Measurements from ENCODE around the gene SMIM45. TPM values are rescaled to one million over a fixed set of nuclear protein-coding genes. Genes with fewer than 3 reads are reported as not detected.

Gene SMIM45

GRCh38 chr22:41998361-41999261 lies 46.7 kb downstream of the SMIM45 start, which contains the start of gene WBP2NL:
TSS of gene WBP2NL (plus strand) at chr22:41998788. CDS start at chr22:41998819, 31 bp downstream.
- H3K4me3 ChIP-seq (ENCODE audit: low read depth, low read length): peak within 1 kb of the TSS; percentile 64
- no peak for TF ChIP-seq CTCF (conservative IDR thresholded peaks at IDR 0.05; ENCODE audit: low read depth, low read length)
- DNase-seq (ENCODE audit: low read depth): peak; percentile 10

GRCh38 chr22:42000466-42000865 lies 48.5 kb downstream of the SMIM45 start:
- no peak overlapping the region for H3K4me3 ChIP-seq (ENCODE audit: low read depth, low read length)
- TF ChIP-seq CTCF (conservative IDR thresholded peaks at IDR 0.05; ENCODE audit: low read depth, low read length): no peak
- no peak for DNase-seq (ENCODE audit: low read depth)

- H3K4me3 ChIP-seq (ENCODE audit: low read depth, low read length): no peak overlapping the region
- DNase-seq (ENCODE audit: low read depth): no peak
- no peak for TF ChIP-seq CTCF (conservative IDR thresholded peaks at IDR 0.05; ENCODE audit: low read depth, low read length)
Measured at GRCh38 chr22:42001121-42001520, 49.2 kb downstream of the SMIM45 start.

GRCh38 chr22:42001706-42002105 lies 49.8 kb downstream of the SMIM45 start:
- H3K4me3 ChIP-seq (ENCODE audit: low read depth, low read length): no peak overlapping the region
- no peak for DNase-seq (ENCODE audit: low read depth)
- TF ChIP-seq CTCF (conservative IDR thresholded peaks at IDR 0.05; ENCODE audit: low read depth, low read length): no peak

- DNase-seq (ENCODE audit: low read depth): no peak
- H3K4me3 ChIP-seq (ENCODE audit: low read depth, low read length): no peak overlapping the region
- no peak for TF ChIP-seq CTCF (conservative IDR thresholded peaks at IDR 0.05; ENCODE audit: low read depth, low read length)
Measured at GRCh38 chr22:42007922-42008321, 56.0 kb downstream of the SMIM45 start.

Other genes starting within 250 kb of the SMIM45 start
- 17.8 and 21.7 TPM in 2 replicates for gene CCDC134, start 151.5 kb upstream of the SMIM45 start, total RNA-seq
- 61.1 and 73.4 TPM in 2 replicates for gene SREBF2, start 119.0 kb upstream of the SMIM45 start, total RNA-seq
- gene SHISA8, start 37.1 kb upstream of the SMIM45 start, total RNA-seq: not detected in 2 replicates
- 1.0 TPM in 1 of 2 replicates, not detected in the other for gene TNFRSF13C, start 25.3 kb upstream of the SMIM45 start, total RNA-seq
- gene CENPM, start 5.0 kb upstream of the SMIM45 start, total RNA-seq: 58.2 and 68.1 TPM in 2 replicates
- gene SEPTIN3, start 17.3 kb downstream of the SMIM45 start, total RNA-seq: 0.06 and 0.14 TPM in 2 replicates
- 0.17 TPM in 1 of 2 replicates, not detected in the other for gene WBP2NL, start 46.6 kb downstream of the SMIM45 start, total RNA-seq
- 38.9 and 41.2 TPM in 2 replicates for gene NAGA, start 118.7 kb downstream of the SMIM45 start, total RNA-seq
- gene PHETA2, start 122.1 kb downstream of the SMIM45 start, total RNA-seq: 10.9 and 11.2 TPM in 2 replicates
- gene SMDT1, start 127.5 kb downstream of the SMIM45 start, total RNA-seq: 1.1 and 3.0 TPM in 2 replicates
- 91.0 and 108 TPM in 2 replicates for gene NDUFA6, start 138.6 kb downstream of the SMIM45 start, total RNA-seq
- 0.14 and 0.29 TPM in 2 replicates for gene CYP2D6, start 178.7 kb downstream of the SMIM45 start, total RNA-seq

Data from epithelial cell of proximal tubule (primary cell).